ENCODE measurements around the gene ANKDD1A.

- TF ChIP-seq, protein P1, sequence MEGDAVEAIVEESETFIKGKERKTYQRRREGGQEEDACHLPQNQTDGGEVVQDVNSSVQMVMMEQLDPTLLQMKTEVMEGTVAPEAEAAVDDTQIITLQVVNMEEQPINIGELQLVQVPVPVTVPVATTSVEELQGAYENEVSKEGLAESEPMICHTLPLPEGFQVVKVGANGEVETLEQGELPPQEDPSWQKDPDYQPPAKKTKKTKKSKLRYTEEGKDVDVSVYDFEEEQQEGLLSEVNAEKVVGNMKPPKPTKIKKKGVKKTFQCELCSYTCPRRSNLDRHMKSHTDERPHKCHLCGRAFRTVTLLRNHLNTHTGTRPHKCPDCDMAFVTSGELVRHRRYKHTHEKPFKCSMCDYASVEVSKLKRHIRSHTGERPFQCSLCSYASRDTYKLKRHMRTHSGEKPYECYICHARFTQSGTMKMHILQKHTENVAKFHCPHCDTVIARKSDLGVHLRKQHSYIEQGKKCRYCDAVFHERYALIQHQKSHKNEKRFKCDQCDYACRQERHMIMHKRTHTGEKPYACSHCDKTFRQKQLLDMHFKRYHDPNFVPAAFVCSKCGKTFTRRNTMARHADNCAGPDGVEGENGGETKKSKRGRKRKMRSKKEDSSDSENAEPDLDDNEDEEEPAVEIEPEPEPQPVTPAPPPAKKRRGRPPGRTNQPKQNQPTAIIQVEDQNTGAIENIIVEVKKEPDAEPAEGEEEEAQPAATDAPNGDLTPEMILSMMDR (IDR thresholded peaks at IDR 0.05) = no peak
- TF ChIP-seq POLR2A (IDR thresholded peaks at IDR 0.05) = no peak
Measured at GRCh38 chr15:64901914-64902313, 9.8 kb upstream of the ANKDD1A start.

Measured in esophagus squamous epithelium (tissue), 4 donors.